PFSK-1 (cell line): ENCODE results near the gene RFX3.

Experiments
- FOXP2 ChIP-seq: optimal IDR thresholded peaks from 2 replicates; pipeline ENCODE3; 2011; ENCODE audit warnings: borderline replicate concordance, control low read depth, inconsistent platforms; ENCODE audit not compliant: insufficient read depth; ENCODE audit errors: extremely low read length, extremely low read depth
- POLR2AphosphoS5 ChIP-seq: IDR thresholded peaks from 2 replicates; pipeline ENCODE4 v1.6.1; 2012; ENCODE audit warnings: low read depth, mild to moderate bottlenecking, control low read depth, low read length, moderate library complexity
- SIN3A ChIP-seq: IDR thresholded peaks from 2 replicates; pipeline ENCODE4 v1.6.1; 2012; ENCODE audit warnings: mild to moderate bottlenecking, low read length, moderate library complexity, borderline replicate concordance; ENCODE audit not compliant: insufficient read depth
- TAF1 ChIP-seq: IDR thresholded peaks from 2 replicates; pipeline ENCODE4 v1.6.1; 2012; ENCODE audit warnings: low read length, control low read depth, borderline replicate concordance; ENCODE audit not compliant: insufficient read depth
- TF ChIP-seq, protein P1 (sequence below), 2 experiments: IDR thresholded peaks; 2 replicates each; pipeline versions ENCODE4 v1.6.1 to v1.8.0; 2011 to 2012; ENCODE audit warnings: low read depth in 2 of 2, low read length in 2 of 2, control low read depth in 1 of 2, inconsistent platforms in 1 of 2, mild to moderate bottlenecking in 1 of 2, moderate library complexity in 1 of 2; ENCODE audit not compliant: insufficient read depth in 1 of 2

The RFX3 gene

DNA sequence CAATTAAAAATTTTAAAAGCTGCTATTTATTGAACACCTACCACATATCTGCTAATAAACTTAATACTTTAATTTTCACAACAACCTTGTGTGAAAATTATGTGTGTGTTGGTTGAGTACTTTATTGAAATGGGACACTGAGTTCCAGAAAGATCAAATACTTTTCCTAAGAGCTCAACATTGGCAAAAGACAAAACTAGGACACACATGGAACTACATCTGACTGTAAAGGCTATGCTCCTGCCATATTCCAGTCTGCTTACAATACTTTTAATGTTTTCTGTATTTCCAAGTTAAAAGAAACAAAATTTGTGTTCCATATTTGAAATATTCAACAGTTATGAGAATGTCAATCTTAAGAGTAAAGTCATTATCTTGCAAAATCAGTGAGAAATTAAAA, 111.8 kb downstream of the RFX3 start:
- no peak for TF ChIP-seq SIN3A
- TF ChIP-seq FOXP2 = no peak
- TF ChIP-seq, protein P1, sequence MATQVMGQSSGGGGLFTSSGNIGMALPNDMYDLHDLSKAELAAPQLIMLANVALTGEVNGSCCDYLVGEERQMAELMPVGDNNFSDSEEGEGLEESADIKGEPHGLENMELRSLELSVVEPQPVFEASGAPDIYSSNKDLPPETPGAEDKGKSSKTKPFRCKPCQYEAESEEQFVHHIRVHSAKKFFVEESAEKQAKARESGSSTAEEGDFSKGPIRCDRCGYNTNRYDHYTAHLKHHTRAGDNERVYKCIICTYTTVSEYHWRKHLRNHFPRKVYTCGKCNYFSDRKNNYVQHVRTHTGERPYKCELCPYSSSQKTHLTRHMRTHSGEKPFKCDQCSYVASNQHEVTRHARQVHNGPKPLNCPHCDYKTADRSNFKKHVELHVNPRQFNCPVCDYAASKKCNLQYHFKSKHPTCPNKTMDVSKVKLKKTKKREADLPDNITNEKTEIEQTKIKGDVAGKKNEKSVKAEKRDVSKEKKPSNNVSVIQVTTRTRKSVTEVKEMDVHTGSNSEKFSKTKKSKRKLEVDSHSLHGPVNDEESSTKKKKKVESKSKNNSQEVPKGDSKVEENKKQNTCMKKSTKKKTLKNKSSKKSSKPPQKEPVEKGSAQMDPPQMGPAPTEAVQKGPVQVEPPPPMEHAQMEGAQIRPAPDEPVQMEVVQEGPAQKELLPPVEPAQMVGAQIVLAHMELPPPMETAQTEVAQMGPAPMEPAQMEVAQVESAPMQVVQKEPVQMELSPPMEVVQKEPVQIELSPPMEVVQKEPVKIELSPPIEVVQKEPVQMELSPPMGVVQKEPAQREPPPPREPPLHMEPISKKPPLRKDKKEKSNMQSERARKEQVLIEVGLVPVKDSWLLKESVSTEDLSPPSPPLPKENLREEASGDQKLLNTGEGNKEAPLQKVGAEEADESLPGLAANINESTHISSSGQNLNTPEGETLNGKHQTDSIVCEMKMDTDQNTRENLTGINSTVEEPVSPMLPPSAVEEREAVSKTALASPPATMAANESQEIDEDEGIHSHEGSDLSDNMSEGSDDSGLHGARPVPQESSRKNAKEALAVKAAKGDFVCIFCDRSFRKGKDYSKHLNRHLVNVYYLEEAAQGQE (IDR thresholded peaks at IDR 0.05; ENCODE audit: insufficient read depth in 1 of 2, low read depth in 2 of 2, low read length in 2 of 2) = no peak
- no peak for TF ChIP-seq POLR2AphosphoS5
- TF ChIP-seq TAF1 = no peak

DNA sequence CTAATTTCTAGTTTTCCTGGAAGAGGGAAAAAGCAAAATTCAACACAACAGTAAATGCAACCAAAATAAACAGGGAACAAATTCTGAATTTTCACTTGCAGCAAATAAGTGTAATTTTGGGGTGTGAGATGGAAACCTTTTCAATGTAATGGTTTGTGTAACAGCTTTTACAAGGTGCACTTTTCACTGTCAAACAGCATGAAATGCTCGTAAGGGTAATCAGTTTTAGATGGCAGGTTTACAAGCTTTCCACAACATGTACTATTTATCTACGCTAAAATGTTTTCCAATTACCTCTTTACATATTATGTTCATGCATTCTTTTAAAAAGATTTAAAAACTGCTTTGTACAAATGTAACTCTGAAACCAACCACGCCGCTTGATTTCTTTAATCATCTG, 115.3 kb downstream of the RFX3 start:
- TF ChIP-seq POLR2AphosphoS5 (no peak), FOXP2 (no peak), SIN3A (no peak)
- TF ChIP-seq, protein P1 (IDR thresholded peaks at IDR 0.05; ENCODE audit: insufficient read depth in 1 of 2, low read depth in 2 of 2, low read length in 2 of 2) = no peak

DNA sequence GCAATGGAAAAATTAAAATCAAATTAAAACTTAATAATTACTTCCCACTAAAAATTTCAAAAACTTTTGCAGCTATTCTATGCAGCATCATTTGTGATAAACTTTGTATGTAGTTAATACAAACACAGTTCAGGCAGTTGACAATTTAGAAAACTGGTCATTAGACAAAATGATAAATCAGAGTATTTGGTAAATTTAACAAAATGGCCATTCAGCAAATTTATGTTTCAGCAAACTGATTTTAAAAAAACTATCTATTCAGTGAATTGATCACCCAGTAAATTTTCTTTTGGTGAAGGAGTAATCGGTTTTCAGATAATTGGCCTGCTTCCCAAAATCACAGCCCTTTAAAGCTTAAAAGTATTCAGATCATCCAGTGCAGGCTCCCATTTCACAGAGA, 116.3 kb downstream of the RFX3 start:
- no peak for TF ChIP-seq POLR2AphosphoS5
- TF ChIP-seq, protein P1 (IDR thresholded peaks at IDR 0.05; ENCODE audit: insufficient read depth in 1 of 2, low read depth in 2 of 2, low read length in 2 of 2) = no peak
- TF ChIP-seq TAF1 = no peak
- no peak for TF ChIP-seq SIN3A
- no peak for TF ChIP-seq FOXP2

DNA sequence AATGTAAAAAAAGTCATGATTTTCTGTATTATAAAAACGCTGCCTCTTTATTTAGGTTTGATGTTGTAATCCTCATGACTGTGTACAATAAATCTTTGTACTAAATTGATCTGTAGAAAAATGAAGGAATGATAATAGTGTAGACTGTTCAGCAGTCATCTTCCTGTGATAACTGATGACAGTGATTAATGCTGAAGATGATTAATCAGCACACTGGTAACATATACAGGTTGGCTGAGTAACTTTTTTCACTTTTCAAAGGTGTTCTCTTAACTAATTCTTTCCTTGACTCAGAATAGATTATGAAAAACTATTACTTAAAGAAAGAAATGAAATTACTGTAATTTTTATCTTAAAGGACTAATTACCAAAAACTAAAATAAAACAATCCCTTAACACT, 122.5 kb downstream of the RFX3 start:
- no peak for TF ChIP-seq POLR2AphosphoS5
- no peak for TF ChIP-seq SIN3A
- TF ChIP-seq TAF1 = no peak
- TF ChIP-seq, protein P1 (IDR thresholded peaks at IDR 0.05; ENCODE audit: insufficient read depth in 1 of 2, low read depth in 2 of 2, low read length in 2 of 2) = no peak
- no peak for TF ChIP-seq FOXP2

DNA sequence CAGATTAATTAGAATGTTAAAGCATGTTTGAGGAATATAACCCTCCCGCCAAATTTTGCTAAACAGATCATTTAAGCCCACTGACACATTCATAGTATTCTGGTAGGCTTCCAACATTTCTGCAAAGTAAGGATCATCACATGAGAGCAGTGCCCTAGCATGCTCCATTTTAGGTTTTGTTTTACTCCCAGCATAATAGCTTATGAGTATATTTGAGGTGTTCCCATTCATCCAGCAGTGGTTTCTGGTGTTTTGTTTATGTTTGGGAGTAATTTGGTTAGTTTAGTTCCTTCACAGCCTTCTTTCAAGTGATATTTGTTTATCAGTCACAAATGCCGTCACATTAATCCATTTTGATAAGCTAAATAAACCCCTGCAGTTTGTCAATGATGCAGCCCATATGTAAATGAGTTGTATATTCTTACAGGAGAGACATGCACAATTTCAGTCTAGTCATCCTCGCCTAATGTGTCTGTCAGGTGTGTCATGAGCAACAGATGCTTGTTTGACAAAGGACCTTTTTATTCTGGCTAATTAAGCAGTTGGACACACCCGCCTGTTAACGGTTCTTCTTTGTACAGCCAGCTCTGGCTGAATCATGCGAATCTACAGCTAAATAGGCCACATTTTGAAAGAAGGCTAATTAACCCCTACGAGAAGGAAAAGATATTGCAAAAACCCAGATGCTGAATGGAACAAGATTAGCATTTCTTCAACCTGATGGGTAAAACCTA, 124.4 kb downstream of the RFX3 start:
- no peak for TF ChIP-seq FOXP2
- no peak for TF ChIP-seq POLR2AphosphoS5
- TF ChIP-seq TAF1 = no peak
